Large intestine (tissue), 3 donors: ENCODE results near the gene P2RY8. TPM values are rescaled to one million over a fixed set of nuclear protein-coding genes. Genes with fewer than 3 reads are reported as not detected.
"Not testable (repeated sequence)": the region's sequence is repeated elsewhere in the genome, so short reads cannot be mapped to it uniquely, and the experiment has no call there.

Experiments
- DNase-seq, 2 donors: peaks; one replicate each; pipeline versions ENCODE4 v3.0.0 to v3.0.0-alpha.2; 2013
- H3K27ac ChIP-seq: one replicate; pipeline ENCODE4 v1.5.1; 2013; ENCODE audit warnings: low read length
- H3K27me3 ChIP-seq: 2 replicates; pipeline ENCODE4 v1.6.1; 2013; ENCODE audit warnings: low read length; ENCODE audit not compliant: control insufficient read depth, insufficient read depth
- H3K36me3 ChIP-seq: 2 replicates; pipeline ENCODE4 v1.6.1; 2013; ENCODE audit warnings: low read length; ENCODE audit not compliant: control insufficient read depth, insufficient read depth
- H3K4me1 ChIP-seq: one replicate; pipeline ENCODE4 v1.6.1; 2013; ENCODE audit warnings: low read length; ENCODE audit not compliant: control insufficient read depth, insufficient read depth
- H3K4me3 ChIP-seq: one replicate; pipeline ENCODE4 v1.5.1; 2013; ENCODE audit warnings: low read length
- H3K9me3 ChIP-seq: one replicate; pipeline ENCODE4 v1.6.1; 2013; ENCODE audit warnings: mild to moderate bottlenecking, low read depth, low read length, moderate library complexity; ENCODE audit not compliant: control insufficient read depth
- WGBS: methylation state at CpG from one replicate; pipeline ENCODE4 v1.1.5; 2013; ENCODE audit warnings: low lambda C conversion rate; ENCODE audit not compliant: insufficient coverage; 5-methylcytosine and 5-hydroxymethylcytosine counted together
- polyA plus RNA-seq: library from polyadenylated mRNA; unstranded; fragments of 120-200 nt; gene quantifications from one replicate; pipeline ENCODE4 v1.2.1, GENCODE V29; 2013

The P2RY8 gene
- polyA plus RNA-seq, 1 donor: 1.6 TPM

DNA sequence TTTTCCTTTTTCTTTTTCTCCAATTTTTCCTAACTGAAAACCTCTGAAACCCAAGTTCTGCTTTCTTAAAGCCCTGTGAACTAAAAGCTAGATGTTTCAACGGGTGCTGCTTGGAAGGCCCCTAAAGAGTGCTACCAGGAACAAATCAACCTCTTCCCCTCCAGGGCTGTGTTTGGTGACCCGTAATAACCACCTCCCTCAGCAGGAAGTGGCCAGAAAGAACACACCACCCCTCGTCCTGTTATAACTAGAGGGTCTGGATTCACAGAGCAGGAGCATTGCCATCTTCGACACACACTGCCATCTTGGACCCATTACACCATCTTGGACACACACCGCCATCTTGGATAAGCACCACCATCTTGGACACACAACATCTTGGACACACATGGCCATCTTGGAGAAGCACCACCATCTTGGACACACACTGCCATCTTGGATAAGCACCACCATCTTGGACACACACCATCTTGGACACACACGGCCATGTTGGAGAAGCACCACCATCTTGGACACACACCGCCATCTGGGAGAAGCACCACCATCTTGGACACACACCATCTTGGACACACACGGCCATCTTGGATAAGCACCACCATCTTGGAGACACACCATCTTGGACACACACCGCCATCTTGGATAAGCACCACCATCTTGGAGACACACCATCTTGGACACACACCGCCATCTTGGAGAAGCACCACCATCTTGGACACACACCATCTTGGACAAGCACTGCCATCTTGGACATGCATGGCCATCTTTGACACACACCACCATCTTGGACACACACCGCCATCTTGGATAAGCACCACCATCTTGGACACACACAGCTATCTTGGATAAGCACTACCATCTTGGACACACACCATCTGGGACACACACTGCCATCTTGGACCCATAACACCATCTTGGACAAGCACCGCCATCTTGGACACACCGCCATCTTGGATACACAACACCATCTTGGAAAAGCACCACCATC is 89.7 kb downstream of the P2RY8 start:
- not testable (repeated sequence) for H3K36me3 ChIP-seq, H3K27me3 ChIP-seq, H3K27ac ChIP-seq, H3K4me1 ChIP-seq, DNase-seq, H3K4me3 ChIP-seq
- WGBS: no CpG with 5 or more reads among the region's 13 CpGs
- peaks cover 27% of the 10 kb centered on the region for H3K9me3 ChIP-seq

DNA sequence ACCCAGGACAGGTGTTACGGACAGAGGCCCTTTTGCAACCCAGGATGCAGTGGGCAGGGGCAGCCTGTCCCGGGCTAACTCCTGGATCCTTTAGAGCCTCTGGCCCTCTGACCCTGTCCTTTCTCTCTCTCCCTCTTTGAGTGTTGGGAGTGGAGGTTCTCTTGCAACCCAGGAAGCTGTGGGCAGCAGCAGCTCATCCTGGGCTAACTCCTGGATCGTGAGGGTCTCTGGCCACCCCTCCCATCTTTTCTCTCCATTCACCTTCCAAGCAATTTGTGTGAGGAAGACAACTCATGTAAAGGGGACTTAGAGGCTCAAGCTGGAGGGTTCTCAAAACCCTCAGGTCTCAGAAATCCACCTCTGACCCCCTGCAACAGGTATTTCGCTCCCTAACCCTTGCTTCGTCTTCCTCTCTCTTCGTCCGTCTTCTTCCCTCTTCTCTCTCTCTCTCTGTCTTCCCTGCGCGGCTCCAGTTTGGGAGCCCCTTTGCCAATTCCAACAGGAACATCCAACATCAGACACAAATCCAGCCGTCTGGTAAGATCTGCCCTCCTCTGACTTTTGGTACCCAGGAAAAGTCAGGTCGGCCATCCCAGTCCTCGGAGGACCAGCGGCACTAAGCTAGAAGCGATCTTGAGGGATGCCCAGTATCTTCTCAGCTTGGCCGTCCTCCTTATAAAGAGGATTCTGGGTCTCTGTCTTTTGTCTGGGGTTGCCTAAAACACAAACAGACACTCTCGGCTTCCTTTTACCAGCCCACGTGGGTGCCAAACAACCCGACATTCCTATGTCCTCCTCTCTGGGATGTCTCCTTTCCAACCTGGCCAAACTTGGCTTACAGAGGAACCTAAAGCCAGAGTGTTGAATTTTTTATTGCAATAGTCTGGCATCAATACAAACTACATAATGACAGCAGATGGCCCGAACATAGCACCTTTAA is 92.2 kb downstream of the P2RY8 start:
- no peak overlapping the region for H3K4me3 ChIP-seq
- H3K36me3 ChIP-seq: peaks cover 9% of the 10 kb centered on the region
- no peak for DNase-seq
- H3K27me3 ChIP-seq: no peaks in the 10 kb centered on the region
- 100% methylated on average over 2 of the region's 19 CpGs for WGBS
- H3K27ac ChIP-seq: no peak overlapping the region
- no peaks in the 10 kb centered on the region for H3K4me1 ChIP-seq
- H3K9me3 ChIP-seq: peaks cover 26% of the 10 kb centered on the region

DNA sequence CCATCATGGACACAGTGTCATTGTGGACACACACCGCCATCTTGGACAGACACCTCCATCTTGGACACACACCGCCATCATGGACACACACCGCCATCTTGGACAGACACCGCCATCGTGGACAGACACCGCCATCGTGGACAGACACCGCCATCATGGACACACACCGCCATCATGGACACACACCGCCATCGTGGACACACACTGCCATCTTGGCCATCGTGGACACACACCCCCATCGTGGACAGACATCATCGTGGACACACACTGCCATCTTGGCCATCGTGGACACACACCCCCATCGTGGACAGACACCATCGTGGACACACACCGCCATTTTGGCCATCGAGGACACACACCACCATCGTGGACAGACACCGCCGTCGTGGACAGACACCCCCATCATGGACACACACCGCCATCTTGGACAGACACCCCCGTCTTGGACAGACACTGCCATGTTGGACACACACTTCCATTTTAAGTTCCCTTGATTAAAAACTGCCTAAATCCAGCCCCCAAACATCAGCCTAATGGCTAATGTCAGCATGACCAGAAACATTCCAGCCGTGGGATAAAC is 93.4 kb downstream of the P2RY8 start:
- DNase-seq: no peak
- Histone ChIP-seq H3K4me1 (no peaks in the 10 kb centered on the region), H3K27ac (no peak overlapping the region), H3K36me3 (peaks cover 16% of the 10 kb centered on the region), H3K4me3 (no peak overlapping the region), H3K9me3 (peaks cover 29% of the 10 kb centered on the region), H3K27me3 (no peaks in the 10 kb centered on the region)
- WGBS: 86% methylated on average over 1 of the region's 26 CpGs

DNA sequence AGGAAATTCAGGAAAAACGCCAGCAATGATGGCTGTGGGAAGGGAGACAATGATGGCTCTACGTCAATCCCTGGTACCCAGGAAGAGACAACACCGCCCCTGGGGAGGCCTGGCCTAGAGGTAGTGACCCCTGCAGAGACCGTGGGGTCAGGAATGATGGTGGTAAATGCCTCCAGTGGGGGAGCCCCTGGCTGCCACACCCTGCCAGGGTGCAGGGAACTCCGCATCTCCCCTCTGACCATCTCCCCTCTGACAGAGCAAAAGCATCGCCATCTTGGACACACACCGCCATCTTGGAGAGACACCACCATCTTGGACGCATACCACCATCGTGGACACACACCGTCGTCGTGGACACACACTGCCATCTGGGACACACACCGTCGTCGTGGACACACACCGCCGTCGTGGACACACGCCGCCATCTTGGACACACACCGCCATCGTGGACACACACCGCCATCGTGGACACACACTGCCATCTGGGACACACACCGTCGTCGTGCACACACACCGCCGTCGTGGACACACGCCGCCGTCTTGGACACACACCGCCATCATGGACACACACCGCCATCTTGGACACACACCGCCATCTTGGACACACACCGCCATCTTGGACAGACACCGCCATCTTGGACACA is 94.1 kb downstream of the P2RY8 start:
- Histone ChIP-seq H3K4me1 (no peaks in the 10 kb centered on the region), H3K4me3 (no peak overlapping the region), H3K27me3 (no peaks in the 10 kb centered on the region), H3K36me3 (peaks cover 21% of the 10 kb centered on the region), H3K27ac (no peak overlapping the region), H3K9me3 (peaks cover 28% of the 10 kb centered on the region)
- WGBS: no CpG with 5 or more reads among the region's 38 CpGs
- no peak for DNase-seq

DNA sequence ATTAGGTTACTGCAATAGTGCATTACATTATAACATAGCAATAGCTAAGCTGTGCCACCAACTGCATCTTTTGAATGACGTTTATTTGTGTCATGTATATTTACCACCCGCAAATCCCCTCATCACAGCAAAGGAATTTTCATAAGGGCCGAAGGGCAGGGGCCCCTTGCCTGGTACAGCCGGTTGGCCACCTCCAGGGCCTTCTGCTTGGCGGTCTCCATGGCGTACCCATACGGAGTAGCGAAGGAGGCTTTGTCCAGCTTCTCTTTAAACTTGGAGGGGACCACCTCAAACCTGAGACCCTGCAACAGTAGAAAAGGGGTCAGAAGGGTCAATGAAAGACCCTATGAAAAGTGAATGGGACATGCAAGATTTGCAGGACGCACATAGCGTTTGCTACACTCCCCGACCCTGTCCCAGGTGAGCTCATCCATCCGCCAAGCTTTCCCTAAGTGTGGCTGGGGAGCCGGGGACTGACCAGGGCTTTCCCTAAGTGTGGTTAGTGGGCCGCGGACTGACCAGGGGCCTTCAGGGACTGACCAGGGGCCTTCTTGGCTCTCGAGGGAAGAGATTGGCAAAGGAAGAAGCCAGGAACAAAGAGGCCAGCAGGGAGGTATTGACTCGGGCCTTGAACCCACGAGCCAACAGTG is 94.8 kb downstream of the P2RY8 start:
- no peak overlapping the region for H3K4me3 ChIP-seq
- peaks cover 25% of the 10 kb centered on the region for H3K9me3 ChIP-seq
- DNase-seq: no peak
- H3K4me1 ChIP-seq: no peaks in the 10 kb centered on the region
- no CpG with 5 or more reads among the region's 18 CpGs for WGBS
- H3K27me3 ChIP-seq: no peaks in the 10 kb centered on the region
- H3K36me3 ChIP-seq: peaks cover 21% of the 10 kb centered on the region
- no peak overlapping the region for H3K27ac ChIP-seq

DNA sequence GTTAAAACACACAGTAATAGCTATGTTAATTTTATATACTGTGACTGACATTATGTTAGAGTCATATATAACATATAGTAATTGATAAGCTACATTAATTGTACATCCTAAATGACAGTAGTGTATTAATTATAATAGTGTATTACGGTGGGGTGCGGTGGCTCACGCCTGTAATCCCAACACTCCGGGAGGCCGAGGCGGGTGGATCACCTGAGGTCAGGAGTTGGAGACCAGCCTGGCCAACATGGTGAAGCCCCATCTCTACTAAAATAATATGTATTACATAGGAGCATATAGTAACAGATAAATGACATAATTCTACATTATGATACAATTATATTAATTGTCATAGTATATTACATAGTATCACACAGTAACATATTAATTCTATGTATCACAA is 96.5 kb downstream of the P2RY8 start:
- Histone ChIP-seq H3K4me1 (no peaks in the 10 kb centered on the region), H3K9me3 (peaks cover 23% of the 10 kb centered on the region), H3K27ac (no peak overlapping the region), H3K27me3 (no peaks in the 10 kb centered on the region), H3K36me3 (peaks cover 33% of the 10 kb centered on the region), H3K4me3 (no peak overlapping the region)
- WGBS: no CpG with 5 or more reads among the region's 6 CpGs
- DNase-seq: no peak

DNA sequence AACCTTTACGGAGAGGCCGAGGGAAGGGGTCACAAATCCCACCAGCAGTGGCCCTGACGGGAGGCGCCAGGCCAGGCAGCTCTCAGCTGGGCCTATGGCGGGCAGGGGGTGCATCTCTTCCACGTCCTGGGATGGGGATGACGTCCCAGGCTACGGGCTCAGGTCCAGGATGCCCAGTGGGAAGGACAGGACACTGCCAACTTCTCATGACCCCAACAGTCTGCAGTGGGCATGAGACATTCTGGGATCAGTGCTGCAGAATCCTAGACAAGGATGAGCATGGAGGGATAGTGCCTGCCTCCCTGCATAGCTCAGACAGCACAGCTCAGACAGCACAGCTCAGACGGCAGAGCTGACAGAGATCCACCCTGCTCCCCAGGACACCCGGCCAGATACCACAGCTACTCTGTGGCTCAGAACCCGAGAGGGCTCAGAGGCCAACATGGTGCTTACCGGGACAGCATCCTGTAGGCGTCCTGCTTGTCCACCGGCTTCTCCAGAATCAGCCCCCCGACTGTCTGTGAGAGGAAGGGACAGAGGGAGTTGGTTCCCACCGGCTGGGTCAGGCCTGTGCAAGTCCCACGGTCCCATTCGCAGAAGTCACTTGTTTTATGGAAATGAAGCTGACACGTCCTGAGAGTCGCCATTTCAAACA is 101.6 kb downstream of the P2RY8 start:
- no peak for DNase-seq

DNA sequence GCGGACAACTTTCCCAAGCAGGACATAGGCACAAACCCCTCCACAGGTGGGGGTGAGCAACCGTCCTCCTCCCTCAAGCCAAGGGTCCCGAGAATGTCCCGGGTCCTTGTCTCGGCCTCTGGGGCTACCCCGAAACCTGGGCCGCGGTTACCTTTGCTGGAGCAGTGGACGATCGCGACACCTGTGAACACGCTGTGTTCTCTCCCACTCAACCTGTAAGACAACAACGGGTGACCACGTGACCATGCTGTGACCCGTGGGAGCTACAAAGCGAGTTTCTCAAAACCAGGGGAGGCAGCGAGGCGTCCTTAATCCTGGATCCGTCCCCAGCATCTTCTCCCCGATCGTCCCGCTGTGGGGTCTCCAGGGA is 102.1 kb downstream of the P2RY8 start:
- WGBS: no CpG with 5 or more reads among the region's 22 CpGs

More for the DNA sequence above, 101.6 kb downstream of the P2RY8 start:
- no peaks in the 10 kb centered on the region for H3K4me1 ChIP-seq
- H3K4me3 ChIP-seq: no peak overlapping the region
- H3K27ac ChIP-seq: no peak overlapping the region
- peaks cover 42% of the 10 kb centered on the region for H3K36me3 ChIP-seq
- H3K27me3 ChIP-seq: no peaks in the 10 kb centered on the region
- H3K9me3 ChIP-seq: peaks cover 11% of the 10 kb centered on the region
- WGBS: no CpG with 5 or more reads among the region's 20 CpGs

DNA sequence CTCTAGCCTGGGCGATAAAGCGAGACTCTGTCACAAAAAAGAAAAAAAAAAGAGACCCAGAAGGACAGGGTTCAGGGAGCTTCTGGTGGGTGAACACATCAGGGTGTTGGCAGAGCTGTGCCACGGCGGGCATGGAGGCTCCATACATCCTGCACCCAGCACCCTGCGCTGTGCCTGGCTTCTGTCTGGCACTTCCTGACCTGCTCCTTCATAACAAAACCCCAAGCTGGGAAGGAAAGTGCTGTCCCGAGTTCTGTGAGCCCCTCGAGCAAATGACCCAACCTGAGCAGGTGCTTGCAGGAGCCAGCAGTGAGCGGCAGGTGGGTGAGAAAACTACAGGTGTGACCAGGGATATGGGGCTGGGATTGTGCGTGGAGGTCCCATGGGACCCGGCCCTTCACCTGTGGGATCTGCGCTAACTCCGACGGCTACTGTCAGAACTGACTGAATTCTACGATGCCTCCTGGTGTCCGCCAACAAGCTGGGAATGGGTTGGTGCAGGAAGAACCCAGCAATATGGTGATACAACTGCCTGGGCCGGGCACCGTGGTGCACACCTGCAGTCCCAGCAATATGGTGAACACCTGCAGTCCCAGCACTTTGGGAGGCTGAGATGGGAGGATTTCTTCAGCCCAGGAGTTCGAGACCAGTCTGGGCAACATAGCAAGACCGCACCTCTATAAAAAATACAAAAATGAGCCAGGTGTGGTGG is 103.2 kb downstream of the P2RY8 start:
- no peak overlapping the region for H3K27ac ChIP-seq
- H3K27me3 ChIP-seq: no peaks in the 10 kb centered on the region
- peaks cover 34% of the 10 kb centered on the region for H3K36me3 ChIP-seq
- no peak for DNase-seq
- H3K9me3 ChIP-seq: peaks cover 3% of the 10 kb centered on the region
- H3K4me3 ChIP-seq: no peak overlapping the region
- WGBS: no CpG with 5 or more reads among the region's 19 CpGs
- no peaks in the 10 kb centered on the region for H3K4me1 ChIP-seq

More for the DNA sequence above, 102.1 kb downstream of the P2RY8 start:
- H3K27me3 ChIP-seq: no peaks in the 10 kb centered on the region
- peaks cover 11% of the 10 kb centered on the region for H3K9me3 ChIP-seq
- no peak overlapping the region for H3K27ac ChIP-seq
- no peaks in the 10 kb centered on the region for H3K4me1 ChIP-seq
- no peak for DNase-seq
- H3K36me3 ChIP-seq: peaks cover 38% of the 10 kb centered on the region
- H3K4me3 ChIP-seq: no peak overlapping the region
